ENCODE data around the gene COL20A1.
"Not testable (repeated sequence)": the region's sequence is repeated elsewhere in the genome, so short reads cannot be mapped to it uniquely, and the experiment has no call there.

The COL20A1 gene

GRCh38 chr20:63377256-63377941 lies 84.4 kb downstream of the COL20A1 start:
- DNase-seq (ENCODE audit: low spot score), result no peak

DNA sequence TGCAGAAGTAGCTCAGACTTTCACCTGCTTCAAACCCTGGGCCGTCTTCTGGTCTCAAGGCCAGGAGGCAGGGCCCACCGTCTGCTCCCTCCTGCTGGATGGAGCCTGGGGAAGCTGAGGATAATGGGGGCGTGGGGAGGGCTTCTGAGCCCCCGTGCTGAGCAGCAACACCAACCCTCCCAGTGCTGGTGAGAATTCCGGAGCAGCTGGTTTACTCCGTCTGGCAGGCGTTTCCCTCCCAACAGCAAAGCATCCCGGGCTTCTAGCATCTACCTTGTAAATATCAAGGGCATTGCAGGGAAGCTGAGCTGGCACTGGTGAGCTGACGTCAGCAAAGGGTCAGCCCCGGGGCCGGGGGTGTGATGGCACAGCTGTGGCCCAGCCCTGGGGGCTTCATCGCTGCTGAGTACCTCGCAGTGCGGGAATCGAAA lies 85.0 kb downstream of the COL20A1 start:
- no peak for DNase-seq (ENCODE audit: low spot score)

GRCh38 chr20:63378626-63379025 lies 85.6 kb downstream of the COL20A1 start:
- DNase-seq (ENCODE audit: low spot score), result no peak

DNA sequence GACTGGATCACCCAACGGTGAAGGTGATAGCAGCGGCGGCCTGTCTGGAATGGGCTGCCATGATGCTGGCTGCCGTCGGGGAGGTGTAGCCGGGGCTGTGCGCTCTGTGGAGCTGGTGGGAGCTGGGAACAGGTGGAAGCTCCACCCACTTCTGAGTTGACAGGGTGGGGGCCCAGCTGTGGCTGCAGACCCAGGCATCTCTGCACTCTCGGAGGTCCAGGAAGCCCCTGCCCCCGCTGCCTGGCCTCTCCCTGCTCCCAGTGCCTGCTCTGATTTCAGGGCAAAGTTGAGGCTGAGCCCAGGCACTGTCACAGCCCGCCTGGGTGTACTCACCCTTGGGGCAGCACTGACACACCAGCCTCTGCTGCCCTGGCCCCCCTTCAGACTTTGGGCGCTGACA lies 86.3 kb downstream of the COL20A1 start:
- no peak for DNase-seq (ENCODE audit: low spot score)

- DNase-seq (ENCODE audit: low spot score), result not testable (repeated sequence)
Measured at GRCh38 chr20:63379872-63380271, 86.9 kb downstream of the COL20A1 start.

DNA sequence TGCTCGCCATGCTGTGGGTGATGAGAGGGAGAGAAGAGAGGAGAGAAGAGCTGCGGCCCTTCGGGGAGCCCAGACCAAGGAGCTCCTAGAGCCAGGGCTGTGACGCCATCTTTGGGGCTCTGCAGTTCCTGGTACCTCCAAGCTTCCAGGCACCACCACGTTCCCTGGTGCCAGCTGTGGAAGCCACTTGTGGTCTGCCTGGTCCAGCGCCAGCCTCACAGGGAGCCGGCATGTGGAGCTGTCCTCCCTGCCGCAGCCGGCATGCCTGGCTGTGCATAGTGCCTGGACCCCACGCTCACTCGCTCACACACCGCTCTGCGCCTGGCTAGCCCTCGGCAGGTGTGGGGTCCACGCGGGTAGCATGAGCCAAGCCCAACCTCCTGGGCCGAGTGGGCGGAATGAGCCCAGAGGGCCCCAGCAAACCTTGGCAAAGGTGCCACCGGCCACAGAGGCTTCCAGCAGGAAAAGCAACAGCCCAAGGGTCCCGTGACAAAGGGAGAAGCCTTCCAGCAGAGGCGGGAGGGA lies 87.4 kb downstream of the COL20A1 start:
- DNase-seq (ENCODE audit: low spot score), result no peak

DNA sequence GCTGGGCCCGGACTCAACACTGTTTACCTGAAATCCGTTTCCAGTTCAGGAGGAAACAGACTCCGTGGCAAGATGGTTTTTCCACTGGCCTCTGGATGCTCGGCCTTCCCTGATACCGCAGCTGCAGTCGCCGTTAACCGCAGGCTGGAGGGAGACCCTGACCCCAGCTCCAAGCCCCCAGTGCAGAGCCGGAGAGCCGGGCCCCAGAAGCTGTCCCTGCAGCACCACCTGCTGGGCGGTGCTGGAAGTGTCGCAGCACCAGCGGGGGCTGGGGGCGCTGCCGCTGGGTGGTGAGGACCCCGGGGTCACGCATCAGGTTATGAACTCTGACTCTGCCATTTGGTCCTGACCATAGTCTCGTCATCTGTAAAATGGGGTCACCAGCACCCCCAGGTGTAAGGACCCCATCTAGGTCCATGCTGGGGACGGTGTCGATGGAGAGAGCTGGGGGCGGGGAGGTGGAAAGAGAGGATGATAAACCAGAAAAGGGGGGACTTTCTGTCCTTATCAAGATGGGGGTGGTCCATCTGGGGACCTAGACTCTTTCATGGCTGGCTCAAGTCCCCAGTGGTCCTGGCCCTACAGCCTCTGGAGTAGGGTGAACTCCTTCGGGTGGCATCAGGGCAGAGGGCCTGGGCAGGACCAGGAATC lies 88.9 kb downstream of the COL20A1 start:
- peak; percentile 76 for DNase-seq (ENCODE audit: low spot score)

- DNase-seq (ENCODE audit: low spot score), result no peak
Measured at GRCh38 chr20:63382551-63383300, 89.7 kb downstream of the COL20A1 start.

- no peak for DNase-seq (ENCODE audit: low spot score)
Measured at GRCh38 chr20:63383556-63383955, 90.6 kb downstream of the COL20A1 start.

DNA sequence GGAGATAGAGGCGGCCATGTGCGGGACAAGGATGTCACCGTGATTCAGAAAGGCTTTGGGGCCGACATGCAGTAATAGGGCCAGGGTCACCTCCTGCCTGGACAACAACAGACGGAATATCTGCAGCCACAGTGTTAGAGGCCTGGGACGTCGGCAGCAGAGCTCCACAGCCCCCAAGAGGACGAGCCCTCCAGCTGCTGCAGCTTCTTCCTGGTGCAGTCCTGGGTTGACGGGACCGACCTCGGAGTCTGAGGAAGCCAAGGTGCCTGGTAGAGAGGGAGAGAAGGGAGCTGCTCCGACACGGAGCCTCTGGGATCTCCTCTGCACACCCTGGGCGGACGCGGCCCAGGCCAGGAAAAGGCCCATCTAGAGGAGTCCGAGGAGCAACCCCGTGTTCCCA lies 91.3 kb downstream of the COL20A1 start:
- DNase-seq (ENCODE audit: low spot score), result no peak
